Measurements from ENCODE around the gene EWSR1.

The EWSR1 gene

DNA sequence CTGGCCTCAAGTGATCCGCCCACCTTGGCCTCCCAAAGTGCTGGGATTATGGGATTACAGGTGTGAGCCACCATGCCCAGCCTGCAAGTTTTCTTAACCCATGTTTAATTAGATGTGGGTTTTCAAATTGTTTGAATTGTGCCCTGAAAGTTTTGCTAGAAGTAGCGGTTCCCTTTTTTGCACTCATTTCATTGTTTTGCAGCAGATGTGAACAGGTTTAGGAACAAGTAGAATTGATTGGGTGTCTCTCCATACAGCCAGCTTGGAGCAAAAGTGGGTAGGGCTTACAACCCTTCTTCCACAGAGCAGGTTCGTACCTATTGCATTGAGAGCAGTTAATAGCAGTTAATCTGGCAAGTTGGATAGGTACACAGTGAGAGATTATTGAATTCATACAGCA lies 16.1 kb downstream of the EWSR1 start:
- Histone ChIP-seq H3K27me3 (ENCODE audit: insufficient read depth, low read depth) (no peaks in the 10 kb centered on the region), H4K20me1 (ENCODE audit: insufficient read depth) (peaks cover 24% of the 10 kb centered on the region), H3K4me2 (no peak overlapping the region), H3K9ac (no peak overlapping the region), H2AFZ (ENCODE audit: low read depth) (no peak overlapping the region), H3K27ac (no peak overlapping the region), H3K36me3 (ENCODE audit: insufficient read depth) (peaks cover 20% of the 10 kb centered on the region; the same call in 1 of the 2 replicates), H3K4me3 (IDR thresholded peaks at IDR 0.05; ENCODE audit: insufficient read depth, low read depth, low read length) (no peak overlapping the region), H3K4me1 (ENCODE audit: low read depth, poor library complexity, severe bottlenecking) (peaks cover 12% of the 10 kb centered on the region), H3K79me2 (ENCODE audit: insufficient read depth, low read depth) (peaks cover 97% of the 10 kb centered on the region)
- TF ChIP-seq, protein P1, sequence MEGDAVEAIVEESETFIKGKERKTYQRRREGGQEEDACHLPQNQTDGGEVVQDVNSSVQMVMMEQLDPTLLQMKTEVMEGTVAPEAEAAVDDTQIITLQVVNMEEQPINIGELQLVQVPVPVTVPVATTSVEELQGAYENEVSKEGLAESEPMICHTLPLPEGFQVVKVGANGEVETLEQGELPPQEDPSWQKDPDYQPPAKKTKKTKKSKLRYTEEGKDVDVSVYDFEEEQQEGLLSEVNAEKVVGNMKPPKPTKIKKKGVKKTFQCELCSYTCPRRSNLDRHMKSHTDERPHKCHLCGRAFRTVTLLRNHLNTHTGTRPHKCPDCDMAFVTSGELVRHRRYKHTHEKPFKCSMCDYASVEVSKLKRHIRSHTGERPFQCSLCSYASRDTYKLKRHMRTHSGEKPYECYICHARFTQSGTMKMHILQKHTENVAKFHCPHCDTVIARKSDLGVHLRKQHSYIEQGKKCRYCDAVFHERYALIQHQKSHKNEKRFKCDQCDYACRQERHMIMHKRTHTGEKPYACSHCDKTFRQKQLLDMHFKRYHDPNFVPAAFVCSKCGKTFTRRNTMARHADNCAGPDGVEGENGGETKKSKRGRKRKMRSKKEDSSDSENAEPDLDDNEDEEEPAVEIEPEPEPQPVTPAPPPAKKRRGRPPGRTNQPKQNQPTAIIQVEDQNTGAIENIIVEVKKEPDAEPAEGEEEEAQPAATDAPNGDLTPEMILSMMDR (conservative IDR thresholded peaks at IDR 0.05; ENCODE audit: low read depth, low read length), result no peak

DNA sequence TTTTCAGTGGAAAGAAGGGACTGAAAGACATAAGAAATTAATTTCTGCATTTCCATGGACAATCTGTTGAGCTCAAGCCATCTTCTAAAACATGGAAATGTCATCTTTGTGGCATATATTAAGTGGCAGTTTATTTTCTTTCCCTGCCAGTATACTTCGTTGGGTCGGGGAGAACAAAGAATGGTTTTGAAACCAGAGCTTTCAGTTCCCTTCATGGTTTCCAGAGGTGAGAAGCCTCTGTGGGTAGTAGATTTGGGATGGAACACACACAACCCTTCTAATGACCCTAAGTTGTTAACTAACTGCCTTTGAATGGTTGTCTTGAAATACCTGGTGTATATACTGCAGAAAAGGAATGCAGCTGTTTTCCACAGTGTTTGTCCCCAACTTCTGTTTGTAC lies 20.8 kb downstream of the EWSR1 start:
- TF ChIP-seq, protein P1 (conservative IDR thresholded peaks at IDR 0.05; ENCODE audit: low read depth, low read length), result no peak
- Histone ChIP-seq H3K4me3 (IDR thresholded peaks at IDR 0.05; ENCODE audit: insufficient read depth, low read depth, low read length) (no peak overlapping the region), H3K9ac (no peak overlapping the region), H3K4me1 (ENCODE audit: low read depth, poor library complexity, severe bottlenecking) (peaks cover 12% of the 10 kb centered on the region), H3K27me3 (ENCODE audit: insufficient read depth, low read depth) (no peaks in the 10 kb centered on the region), H3K79me2 (ENCODE audit: insufficient read depth, low read depth) (peaks cover 74% of the 10 kb centered on the region; the same call in 1 of the 2 replicates), H2AFZ (ENCODE audit: low read depth) (no peak overlapping the region), H3K4me2 (no peak overlapping the region), H3K36me3 (ENCODE audit: insufficient read depth) (peaks cover 17% of the 10 kb centered on the region; the same call in 1 of the 2 replicates), H4K20me1 (ENCODE audit: insufficient read depth) (peaks cover 20% of the 10 kb centered on the region), H3K27ac (no peak overlapping the region)

DNA sequence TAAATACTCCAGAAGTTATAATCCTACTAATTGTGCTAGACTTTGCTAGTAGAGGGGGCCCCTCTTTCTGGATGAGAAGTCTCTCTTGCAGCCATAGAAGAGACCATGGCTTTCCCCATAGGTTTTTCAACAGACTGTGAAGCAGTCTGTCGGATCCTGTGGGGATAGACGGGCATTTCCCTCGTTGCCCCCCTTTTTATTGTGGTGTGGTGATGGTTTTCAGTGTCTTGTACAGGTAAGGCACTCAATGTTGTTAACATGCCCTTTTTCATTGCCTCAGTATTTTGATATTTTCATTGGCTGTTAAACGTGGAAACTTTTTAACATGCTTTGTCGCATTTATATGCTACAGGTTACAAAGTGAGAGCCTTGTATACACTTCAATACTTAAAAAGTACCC lies 22.0 kb downstream of the EWSR1 start:
- no peak overlapping the region for H2AFZ ChIP-seq (ENCODE audit: low read depth)

DNA sequence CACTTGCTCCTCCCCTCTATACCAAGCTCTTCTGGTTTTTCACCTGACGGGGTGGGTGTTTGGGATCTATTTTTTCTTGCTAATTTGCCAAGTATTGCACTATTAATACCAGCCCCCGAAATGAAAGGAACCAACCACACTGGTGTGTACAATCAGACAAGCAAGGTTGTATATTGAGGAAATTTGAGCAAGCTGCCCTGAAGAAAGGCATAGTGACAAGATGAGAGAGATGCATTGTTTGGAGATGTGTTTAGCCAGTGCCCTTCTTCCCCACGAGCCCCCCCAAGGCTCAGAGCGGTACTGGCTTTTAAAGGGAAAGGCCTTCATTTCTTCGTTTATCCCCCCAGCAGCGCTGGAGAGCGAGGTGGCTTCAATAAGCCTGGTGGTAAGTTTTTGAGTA lies 23.1 kb downstream of the EWSR1 start:
- Histone ChIP-seq H3K9ac (no peak overlapping the region), H3K79me2 (ENCODE audit: insufficient read depth, low read depth) (peaks cover 60% of the 10 kb centered on the region; the same call in 1 of the 2 replicates), H3K4me2 (no peak overlapping the region), H4K20me1 (ENCODE audit: insufficient read depth) (peaks cover 20% of the 10 kb centered on the region), H2AFZ (ENCODE audit: low read depth) (no peak overlapping the region), H3K4me1 (ENCODE audit: low read depth, poor library complexity, severe bottlenecking) (peaks cover 12% of the 10 kb centered on the region), H3K27me3 (ENCODE audit: insufficient read depth, low read depth) (no peaks in the 10 kb centered on the region), H3K4me3 (IDR thresholded peaks at IDR 0.05; ENCODE audit: insufficient read depth, low read depth, low read length) (no peak overlapping the region), H3K27ac (no peak overlapping the region), H3K36me3 (ENCODE audit: insufficient read depth) (peaks cover 30% of the 10 kb centered on the region; the same call in 1 of the 2 replicates)
- TF ChIP-seq, protein P1 (conservative IDR thresholded peaks at IDR 0.05; ENCODE audit: low read depth, low read length), result no peak

More for the DNA sequence above, 22.0 kb downstream of the EWSR1 start:
- no peak overlapping the region for H3K4me3 ChIP-seq (IDR thresholded peaks at IDR 0.05; ENCODE audit: insufficient read depth, low read depth, low read length)
- H3K4me2 ChIP-seq, result no peak overlapping the region
- H3K9ac ChIP-seq, result no peak overlapping the region
- H3K27ac ChIP-seq, result no peak overlapping the region
- no peaks in the 10 kb centered on the region for H3K27me3 ChIP-seq (ENCODE audit: insufficient read depth, low read depth)
- peaks cover 63% of the 10 kb centered on the region; the same call in 1 of the 2 replicates for H3K79me2 ChIP-seq (ENCODE audit: insufficient read depth, low read depth)
- TF ChIP-seq, protein P1 (conservative IDR thresholded peaks at IDR 0.05; ENCODE audit: low read depth, low read length), result no peak
- H3K4me1 ChIP-seq (ENCODE audit: low read depth, poor library complexity, severe bottlenecking), result peaks cover 12% of the 10 kb centered on the region
- peaks cover 23% of the 10 kb centered on the region; the same call in 1 of the 2 replicates for H3K36me3 ChIP-seq (ENCODE audit: insufficient read depth)
- peaks cover 20% of the 10 kb centered on the region for H4K20me1 ChIP-seq (ENCODE audit: insufficient read depth)

Measured in KMS-11 (cell line).